ENCODE data around the gene PALM2AKAP2.

PALM2AKAP2 gene

DNA sequence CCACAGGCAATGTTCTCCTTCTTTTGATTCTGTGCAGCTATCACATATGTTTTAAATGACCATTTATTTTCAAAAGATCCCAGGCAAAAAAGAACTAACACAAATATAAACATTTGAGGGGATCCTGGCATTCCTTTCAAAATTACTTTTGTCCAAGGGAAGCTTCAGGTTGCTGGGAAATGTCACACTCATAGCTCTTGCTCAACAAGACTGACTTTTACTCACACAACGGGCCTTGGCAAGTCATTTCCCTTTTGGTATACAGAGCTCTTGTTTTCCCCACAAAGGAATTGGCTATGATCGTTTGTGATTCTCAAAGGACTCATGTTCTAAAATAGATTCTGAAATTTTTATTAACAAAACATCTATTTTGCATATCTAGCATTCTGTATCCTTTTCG, 4.5 kb upstream of the PALM2AKAP2 start:
- DNase-seq = no peak

DNA sequence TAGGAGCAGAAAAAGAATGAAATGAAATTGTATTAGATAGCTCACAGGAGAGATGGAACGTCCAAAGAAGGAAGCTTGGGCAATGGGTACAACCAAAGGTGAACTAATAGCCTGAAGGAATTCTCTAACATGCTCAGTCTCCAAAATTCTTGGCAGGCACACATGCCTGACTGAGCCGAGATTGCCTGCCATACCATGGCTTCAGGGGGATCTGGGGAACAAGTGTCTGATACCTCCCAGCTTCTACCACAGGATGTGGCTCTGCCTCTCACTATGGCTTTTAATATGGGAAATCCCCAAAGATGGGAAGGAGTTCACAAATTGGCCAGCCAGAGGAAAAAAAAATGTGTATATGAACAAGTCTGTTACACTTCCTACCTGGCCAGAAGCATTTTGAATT, 3.6 kb upstream of the PALM2AKAP2 start:
- DNase-seq = no peak

- DNase-seq = no peak
These were observed 545 bp downstream of the PALM2AKAP2 start for GRCh38 chr9:109780453-109781033.

DNA sequence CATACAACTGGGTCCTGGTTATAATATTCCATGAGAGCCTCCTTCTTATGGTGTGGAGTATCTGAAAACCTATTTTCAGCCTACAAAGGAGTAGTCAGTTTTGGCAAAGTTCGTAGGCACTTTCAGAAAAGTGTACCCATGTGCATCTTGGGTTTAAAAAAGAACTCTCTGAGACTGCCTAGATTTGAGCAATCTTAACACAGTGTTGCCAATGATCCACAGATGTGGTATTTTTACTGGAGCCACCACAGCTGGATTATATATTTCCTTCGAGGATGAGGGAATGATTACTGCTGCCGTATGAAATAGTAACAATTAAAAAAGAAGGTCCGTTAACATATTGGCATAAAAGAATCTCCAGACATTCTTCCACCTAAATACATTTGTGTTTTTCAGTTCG, 1.1 kb downstream of the PALM2AKAP2 start:
- DNase-seq = no peak

DNA sequence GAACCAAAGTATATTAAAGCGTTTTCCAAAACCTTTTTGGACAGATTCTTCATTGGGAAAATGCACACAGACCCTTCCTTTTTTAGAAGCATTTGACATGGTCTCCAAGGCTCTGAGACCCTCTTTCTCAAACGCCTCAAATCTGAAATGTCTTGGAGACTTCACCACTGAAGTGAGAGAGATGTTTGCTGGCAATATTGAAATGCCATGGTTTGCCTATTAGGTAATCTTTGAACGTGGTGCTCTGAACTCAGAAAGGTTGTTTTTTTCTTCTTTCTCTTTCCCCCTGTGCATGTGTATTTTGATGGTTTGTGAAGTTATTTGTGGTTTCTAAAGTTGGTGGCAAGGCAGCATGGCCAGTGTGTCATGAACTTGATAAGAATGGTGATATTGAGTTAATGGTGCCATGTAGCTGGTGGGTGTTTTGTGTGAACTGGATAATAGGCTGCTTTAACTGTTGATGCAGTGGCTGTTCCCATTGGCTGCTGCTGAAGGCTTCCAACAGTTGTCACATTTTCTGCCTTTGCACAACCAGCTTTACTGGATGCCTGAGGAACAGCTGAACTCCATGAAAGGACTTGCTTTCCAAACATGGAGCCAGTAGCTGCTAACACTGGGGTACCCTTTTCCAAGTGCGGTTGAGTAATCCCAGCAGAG, 1.7 kb downstream of the PALM2AKAP2 start:
- no peak for DNase-seq

DNA sequence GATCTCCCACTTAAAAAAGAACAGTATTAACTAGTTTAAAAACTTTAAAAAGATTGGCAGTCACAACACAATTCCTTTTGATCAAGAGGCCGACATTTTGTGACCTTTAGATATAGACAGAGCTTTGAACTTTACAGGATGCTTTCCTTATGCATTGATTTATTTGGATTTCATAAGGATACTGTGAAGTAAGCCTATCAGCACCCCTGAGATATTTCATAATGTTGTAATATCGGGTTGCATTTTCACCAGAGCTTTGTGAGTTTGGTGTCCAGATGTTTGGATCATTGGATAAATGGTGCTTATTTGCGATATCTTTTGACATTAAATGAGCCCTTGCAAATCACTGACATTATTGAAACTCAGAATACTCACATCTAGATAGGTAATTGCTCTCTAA, 7.7 kb downstream of the PALM2AKAP2 start:
- DNase-seq = no peak

- DNase-seq = no peak
These were observed 9.6 kb downstream of the PALM2AKAP2 start for GRCh38 chr9:109789556-109789955.

GRCh38 chr9:109789971-109790370, 10.0 kb downstream of the PALM2AKAP2 start:
- DNase-seq = no peak

DNA sequence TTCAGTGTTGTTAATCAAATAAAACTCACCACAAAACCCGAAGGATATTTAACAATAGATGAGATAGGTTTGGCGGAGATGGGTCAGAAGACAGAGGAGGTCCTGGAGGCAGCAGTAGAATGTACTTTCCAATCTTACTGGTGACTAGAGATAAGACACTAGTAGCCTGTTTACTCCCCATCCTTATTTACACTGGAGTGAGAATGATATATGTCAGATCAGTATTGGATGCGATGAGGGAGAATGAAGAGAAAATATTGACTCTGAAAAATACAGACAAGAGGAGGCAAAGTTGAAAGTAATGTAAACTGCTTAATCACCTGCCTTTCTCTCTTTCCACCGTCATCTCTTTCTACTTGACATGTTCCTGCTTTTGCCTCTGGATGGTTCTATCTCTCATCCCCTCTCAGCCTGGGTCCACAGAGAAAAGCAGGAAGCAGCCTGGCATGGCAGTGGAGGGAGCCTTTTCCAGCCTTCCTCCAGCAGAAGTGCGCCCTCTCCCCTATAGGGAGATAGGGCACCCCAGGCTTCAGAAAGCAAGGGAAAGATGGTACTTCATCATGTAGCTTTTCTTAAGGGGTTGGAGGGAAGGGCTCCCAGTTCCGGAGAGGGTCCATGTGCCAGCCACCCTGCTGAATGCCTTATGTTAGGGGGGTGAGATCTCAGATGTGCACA, 11.1 kb downstream of the PALM2AKAP2 start:
- no peak for DNase-seq

DNA sequence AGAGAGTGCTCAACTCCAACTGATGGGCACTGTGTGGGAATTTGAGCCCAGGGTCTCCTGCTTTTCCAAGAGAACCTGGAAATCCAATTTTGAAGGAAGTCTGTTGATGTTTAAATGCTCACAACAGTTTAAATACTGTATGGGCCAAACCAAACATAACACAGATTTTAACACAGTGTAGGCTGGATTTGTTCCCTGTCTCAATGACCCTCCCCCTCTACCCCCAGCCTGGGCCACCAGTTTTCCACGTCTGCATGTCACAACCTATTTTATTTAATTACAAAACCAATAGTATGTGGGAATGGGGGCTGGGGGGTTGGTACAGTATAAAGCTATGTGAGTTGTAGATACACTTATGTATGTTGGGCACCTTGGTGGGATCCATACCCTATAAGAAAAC, 11.7 kb downstream of the PALM2AKAP2 start:
- no peak for DNase-seq

DNA sequence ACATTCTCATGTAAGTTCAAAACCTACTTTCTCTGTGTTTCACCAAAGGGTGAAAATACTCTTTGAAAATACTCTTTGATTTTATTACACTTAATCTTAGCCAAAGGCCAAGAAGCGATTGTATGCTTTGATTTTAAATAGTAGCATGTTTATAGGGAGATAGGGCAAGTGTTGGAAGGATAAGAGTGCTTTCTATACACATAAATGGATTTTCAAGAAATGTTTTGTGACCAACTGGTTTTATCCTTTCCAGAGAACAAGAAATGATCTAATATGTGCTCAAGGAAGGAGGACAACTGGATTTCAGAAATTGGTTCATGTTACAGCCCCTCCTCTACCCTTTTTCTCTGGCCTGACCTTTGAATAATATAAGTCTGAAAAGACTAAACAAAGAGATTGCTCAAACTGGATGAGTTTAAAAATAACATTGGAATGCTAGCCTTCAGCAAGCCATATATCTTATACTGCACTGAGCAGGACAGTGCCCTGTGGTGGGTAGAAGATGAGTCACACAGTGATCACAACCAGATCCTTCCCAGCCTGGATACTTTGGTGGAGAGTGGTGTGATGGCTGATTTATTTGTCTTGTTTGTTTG, 13.1 kb downstream of the PALM2AKAP2 start:
- DNase-seq = no peak

DNA sequence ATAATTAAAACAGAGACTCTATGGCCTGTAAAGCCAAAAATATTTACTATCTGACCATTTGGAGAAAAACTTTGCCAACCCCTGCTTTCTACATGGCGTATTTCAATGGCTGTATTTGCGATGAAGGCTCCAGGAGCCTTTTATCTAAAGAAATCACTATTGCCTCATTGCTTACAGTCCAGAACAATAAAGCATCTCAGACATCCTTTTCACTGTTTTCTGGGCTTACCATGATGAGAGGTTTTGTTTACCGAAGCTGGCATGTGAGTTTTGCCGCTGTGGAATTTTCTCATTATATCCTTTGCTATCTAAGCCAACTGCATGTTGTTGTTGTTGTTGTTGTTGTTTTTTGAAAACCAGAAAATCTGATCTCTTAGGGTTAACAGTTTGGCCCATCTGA, 13.9 kb downstream of the PALM2AKAP2 start:
- no peak for DNase-seq

DNA sequence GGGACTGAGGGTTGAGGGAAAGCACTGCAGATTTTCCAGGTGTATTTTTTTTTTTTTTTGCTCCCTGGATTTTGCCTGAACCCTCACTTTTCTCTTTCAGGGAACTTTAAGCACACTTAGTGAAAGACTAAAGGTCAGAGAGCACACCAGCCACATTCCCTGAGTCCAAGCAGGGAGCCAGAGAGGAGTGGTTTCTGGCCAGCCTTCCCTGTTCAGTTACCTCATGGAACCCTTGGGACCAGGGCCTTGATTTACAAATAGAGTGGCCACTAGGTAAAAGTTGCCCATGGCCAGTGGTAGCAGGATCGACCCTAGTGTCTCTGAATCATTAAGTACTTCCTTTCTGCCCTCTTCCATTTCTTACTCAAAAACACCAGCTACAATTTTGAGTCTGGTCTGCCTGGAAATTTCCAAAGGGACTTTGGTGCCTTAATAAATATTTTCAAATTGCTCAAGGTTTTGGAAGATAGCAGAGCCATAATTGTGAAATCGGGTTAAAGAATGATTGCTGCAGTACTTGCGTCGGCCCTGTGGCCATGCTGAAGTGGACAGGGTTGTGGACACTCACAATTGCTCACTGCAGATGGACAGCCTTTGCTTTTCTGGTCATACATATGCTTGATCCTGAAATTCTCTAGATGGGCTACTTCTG, 14.5 kb downstream of the PALM2AKAP2 start:
- no peak for DNase-seq

DNA sequence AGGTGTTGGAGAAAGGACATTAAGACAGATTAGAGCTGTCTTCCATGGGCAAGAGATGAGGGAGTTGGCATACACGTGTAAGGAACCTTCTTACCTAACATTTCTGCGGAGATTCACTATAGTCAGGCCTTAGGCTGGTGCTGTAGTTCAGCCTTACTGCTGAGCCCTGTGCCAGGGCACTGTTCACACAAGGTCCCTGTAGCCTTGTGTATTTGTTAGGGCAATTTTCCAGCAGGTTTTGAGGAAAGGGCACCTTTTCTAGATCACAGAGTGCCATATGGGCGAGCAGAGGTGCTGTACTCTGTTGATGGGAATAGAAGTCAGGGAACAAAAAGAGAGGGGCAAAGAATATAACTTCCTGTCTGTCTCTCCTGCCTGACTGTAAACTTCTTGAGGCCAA, 15.6 kb downstream of the PALM2AKAP2 start:
- DNase-seq = no peak

DNA sequence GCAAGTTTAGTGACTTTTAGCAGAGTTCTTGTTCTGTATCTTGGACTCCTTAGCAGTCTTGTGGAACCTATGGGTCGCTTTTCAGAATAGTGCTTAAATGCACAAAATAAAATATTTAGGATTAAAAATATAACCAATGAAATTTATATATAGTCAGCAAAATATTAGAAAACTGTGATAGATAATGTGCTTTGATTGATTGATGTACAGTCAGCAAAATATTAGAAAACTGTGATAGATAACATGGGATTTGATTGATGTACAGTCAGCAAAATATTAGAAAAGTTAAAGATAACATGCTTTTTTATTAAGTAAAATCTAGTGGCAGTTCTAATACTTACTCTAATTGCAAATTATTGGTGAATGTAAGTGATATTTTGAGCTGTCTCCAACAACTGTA, 16.1 kb downstream of the PALM2AKAP2 start:
- no peak for DNase-seq

DNA sequence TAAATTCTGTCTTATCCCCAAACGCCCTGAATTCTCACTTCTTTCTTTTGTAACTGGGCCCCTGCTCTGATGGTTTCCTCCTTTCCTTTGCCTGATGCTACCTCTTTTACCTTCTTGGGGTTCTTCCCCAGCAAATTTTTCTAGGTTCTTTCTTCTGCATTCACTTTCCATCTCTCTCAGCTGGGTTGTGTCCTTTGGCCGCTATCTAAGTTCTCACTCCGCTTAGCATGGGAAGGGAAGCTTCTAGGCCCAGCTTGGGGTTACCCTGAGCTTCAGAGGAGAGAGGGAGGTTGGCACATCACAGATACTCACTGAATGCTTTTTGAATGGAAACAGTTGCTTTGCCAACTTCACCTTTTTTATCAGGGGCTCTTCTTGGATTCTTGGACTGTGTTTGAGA, 17.0 kb downstream of the PALM2AKAP2 start:
- no peak for DNase-seq

DNA sequence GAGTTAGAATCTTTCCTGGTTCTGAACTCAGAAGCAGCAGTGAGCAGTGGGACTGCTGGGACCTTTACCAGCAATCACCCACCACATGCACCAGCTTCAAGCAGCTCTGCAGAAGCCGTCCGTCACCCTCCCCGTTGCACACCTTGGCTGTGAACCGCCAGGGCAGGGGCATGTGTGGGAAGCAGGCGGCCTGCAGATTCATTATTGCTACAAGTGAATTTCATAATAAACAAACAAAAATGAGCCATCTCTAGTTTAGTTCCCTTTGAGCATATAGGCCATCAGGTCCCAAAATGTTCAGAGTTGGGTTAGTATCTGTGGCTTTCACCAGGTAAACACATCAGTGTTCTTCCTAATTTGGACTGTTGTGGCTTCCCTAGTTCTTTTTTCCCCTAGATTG, 17.5 kb downstream of the PALM2AKAP2 start:
- no peak for DNase-seq

DNA sequence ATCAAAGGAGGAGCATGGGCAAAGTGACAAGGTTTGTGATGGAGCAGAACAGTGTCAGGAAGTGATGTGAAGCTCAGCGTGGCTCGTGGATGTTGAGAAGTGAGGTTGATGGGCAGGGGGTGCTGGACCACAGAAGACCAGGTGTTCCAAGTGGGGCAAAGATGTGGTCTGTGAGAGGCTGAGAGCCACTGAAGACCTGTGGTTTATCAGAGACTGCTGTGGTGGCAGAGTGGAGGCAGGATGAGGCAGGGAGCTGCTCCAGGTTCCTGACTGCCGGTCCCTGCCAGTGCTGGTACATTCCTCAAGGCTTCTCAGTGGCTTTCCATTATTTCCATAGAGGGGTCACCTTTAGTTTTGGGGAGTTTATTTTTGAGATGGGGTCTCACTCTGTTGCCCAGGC, 19.1 kb downstream of the PALM2AKAP2 start:
- no peak for DNase-seq

- no peak for DNase-seq
These were observed 19.8 kb downstream of the PALM2AKAP2 start for GRCh38 chr9:109799792-109800191.

GRCh38 chr9:109801484-109801883, 21.5 kb downstream of the PALM2AKAP2 start:
- DNase-seq = no peak

DNA sequence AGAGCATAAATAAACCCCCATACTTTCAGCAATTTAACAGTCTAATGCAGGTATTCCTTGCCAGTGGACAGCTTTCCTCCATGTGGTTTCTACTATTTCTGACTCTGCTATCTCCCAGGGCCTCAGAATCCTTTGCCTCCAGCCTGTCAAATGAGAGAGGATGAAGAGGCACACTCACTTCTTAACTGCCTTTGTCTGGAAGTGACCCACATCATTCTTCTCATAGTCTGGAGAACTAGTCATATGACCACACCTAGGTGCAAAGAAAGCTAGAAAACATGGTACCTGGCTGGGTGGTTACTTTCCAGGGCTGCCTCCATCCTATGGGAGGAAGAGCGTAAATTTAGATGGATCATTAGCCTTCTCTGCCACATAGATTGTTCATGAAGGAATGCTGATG, 22.5 kb downstream of the PALM2AKAP2 start:
- DNase-seq = no peak

DNA sequence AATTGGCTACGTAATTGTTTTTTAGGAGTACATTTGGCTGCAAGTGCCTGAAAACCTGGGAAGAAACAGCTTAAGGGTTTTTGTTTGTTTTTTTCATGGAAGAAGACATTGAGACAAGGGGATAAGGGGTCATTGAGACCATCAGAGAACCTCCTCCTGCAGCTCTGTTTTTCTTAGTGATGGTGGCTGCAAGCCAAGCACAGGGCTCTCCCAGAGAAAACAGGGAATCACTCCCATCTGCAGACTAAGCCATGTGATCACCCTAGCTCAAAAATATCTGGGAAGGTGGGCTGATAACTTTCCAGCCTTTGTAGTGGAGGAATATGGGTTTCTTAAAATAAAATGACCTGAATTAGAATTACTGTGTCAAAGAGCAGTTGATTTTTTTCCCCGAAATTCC, 25.1 kb downstream of the PALM2AKAP2 start:
- DNase-seq = no peak

DNA sequence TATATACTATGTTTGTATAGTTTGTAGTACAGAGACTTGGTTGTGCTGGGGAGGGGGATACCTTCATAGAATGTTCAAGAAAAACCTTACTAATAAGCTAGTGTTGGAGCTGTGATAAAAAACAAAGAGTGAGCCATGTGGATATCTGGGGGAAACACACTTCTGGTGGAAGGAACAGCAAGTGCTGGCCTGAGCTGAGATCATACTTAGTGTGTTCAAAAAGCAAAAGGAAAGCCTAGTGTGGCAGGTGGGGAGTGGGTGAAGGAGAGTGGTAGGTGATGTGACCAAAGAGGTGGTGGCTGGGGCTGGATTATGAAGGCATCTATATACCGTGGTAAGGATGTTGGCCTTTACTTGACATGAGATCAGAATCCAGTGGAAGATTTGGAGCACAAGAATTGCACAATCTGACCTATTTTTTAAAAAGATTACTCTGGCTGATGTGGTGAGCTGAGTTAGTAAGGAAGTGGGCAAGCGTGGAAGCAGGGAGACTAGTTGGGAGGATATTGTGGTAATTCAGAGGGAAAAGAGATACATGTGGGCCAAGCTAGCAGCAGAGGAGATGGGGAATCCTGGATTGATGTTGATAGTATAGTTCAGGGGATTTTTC, 26.6 kb downstream of the PALM2AKAP2 start:
- DNase-seq = no peak

All from stimulated activated CD4-positive, alpha-beta T cell treated with anti-CD3 and anti-CD28 coated beads, Interleukin-1b, Interleukin-23, amount 100 ng/mL, for 48 hours (primary cell).